Esophagus squamous epithelium (tissue), 5 donors: ENCODE results near the gene PRIMPOL. TPM values are rescaled to one million over a fixed set of nuclear protein-coding genes. Genes with fewer than 3 reads are reported as not detected.

ENCODE experiments used
- DNase-seq: peaks from one replicate; lab custom pipeline; 2025; lab: John Stamatoyannopoulos, UW
- H3K27ac ChIP-seq, 4 donors: fragments of 200-600 bp; sonication (generic); one replicate each; pipeline ENCODE4 v1.5.1; 2016 to 2019; ENCODE audit warnings: mild to moderate bottlenecking in 1 of 4
- H3K27me3 ChIP-seq, 4 donors: fragments of 200-600 bp; sonication (generic); 1 replicate in 3 of 4; 2 replicates in 1 of 4; pipeline versions ENCODE4 v1.5.1 to v1.6.0; 2017 to 2021; ENCODE audit warnings: antibody characterized with exemption in 1 of 4
- H3K36me3 ChIP-seq, 3 donors: fragments of 200-600 bp; sonication (generic); one replicate each; pipeline ENCODE4 v1.5.1; 2016 to 2019
- H3K4me1 ChIP-seq, 3 donors: fragments of 200-600 bp; sonication (generic); one replicate each; pipeline ENCODE4 v1.5.1; 2017 to 2019
- H3K4me3 ChIP-seq, 4 donors: fragments of 200-600 bp; sonication (generic); 1 replicate in 3 of 4; 2 replicates in 1 of 4; pipeline ENCODE4 v1.5.1; 2016 to 2019; ENCODE audit warnings: mild to moderate bottlenecking in 2 of 4, moderate library complexity in 1 of 4
- H3K9me3 ChIP-seq, 3 donors: fragments of 200-600 bp; sonication (generic); one replicate each; pipeline ENCODE4 v1.5.1; 2016 to 2019
- CTCF ChIP-seq, 6 experiments: fragments of 450-650 bp in 4 of 6; fragments of 200-600 bp in 2 of 6; sonication (generic) in 2 of 6; IDR thresholded peaks; one replicate each; pipeline ENCODE4 v1.5.1; 2016 to 2019; ENCODE audit warnings: antibody characterized with exemption in 6 of 6, mild to moderate bottlenecking in 4 of 6, moderate library complexity in 4 of 6
- POLR2A ChIP-seq, 4 donors: fragments of 450-650 bp; IDR thresholded peaks; one replicate each; pipeline ENCODE4 v1.6.1; 2017; ENCODE audit warnings: antibody characterized with exemption in 4 of 4, mild to moderate bottlenecking in 4 of 4, moderate library complexity in 3 of 4
- WGBS, 2 donors: methylation state at CpG; one replicate each; pipeline ENCODE4 v1.1.5; 2018; 5-methylcytosine and 5-hydroxymethylcytosine counted together
- intact Hi-C: fragments of 100-400 bp; cut with DNase I; formaldehyde crosslinking; loops from one replicate; pipeline ENCODE4 v1.15.0; 2022
- total RNA-seq, 4 donors: library from RNA; depleted of rRNA; stranded (reverse); fragments of >200 nt; gene quantifications; one replicate each; pipeline ENCODE4 v1.1.0, GENCODE V29; 2016
- donor health status: DM: yes; HTN: yes; CAD: no.

The PRIMPOL gene
- total RNA-seq, 4 donors from 2014 or later: 4.5 to 15.6 (median 10.8) TPM

GRCh38 chr4:184660978-184661377, 11.4 kb downstream of the PRIMPOL start:
- Histone ChIP-seq H3K27me3 (no peaks in the 10 kb centered on the region), H3K4me1 (no peaks in the 10 kb centered on the region), H3K27ac (no peak overlapping the region), H3K9me3 (no peaks in the 10 kb centered on the region), H3K4me3 (no peak overlapping the region), H3K36me3 (peaks cover 0 to 49% (median 0%) of the 10 kb centered on the region in 3 donors)
- intact Hi-C loops: no loop called here
- DNase-seq: no peak
- TF ChIP-seq CTCF (IDR thresholded peaks at IDR 0.05) (no peak), POLR2A (IDR thresholded peaks at IDR 0.05) (no peak)

- intact Hi-C loops: no loop called here
- Histone ChIP-seq H3K9me3 (no peaks in the 10 kb centered on the region), H3K27me3 (no peaks in the 10 kb centered on the region), H3K4me1 (no peaks in the 10 kb centered on the region), H3K27ac (no peak overlapping the region), H3K4me3 (no peak overlapping the region), H3K36me3 (peaks cover 0 to 52% (median 4%) of the 10 kb centered on the region in 3 donors)
- WGBS, 2 donors: 63 to 73% methylated on average over 1 of the region's 1 CpG
- no peak for DNase-seq
- TF ChIP-seq CTCF (IDR thresholded peaks at IDR 0.05) (no peak), POLR2A (IDR thresholded peaks at IDR 0.05) (no peak)
Observed at GRCh38 chr4:184662236-184662635, 12.7 kb downstream of the PRIMPOL start.

GRCh38 chr4:184664445-184665210, 15.1 kb downstream of the PRIMPOL start:
- DNase-seq: no peak
- no peaks in the 10 kb centered on the region for H3K9me3 ChIP-seq
- intact Hi-C loops: no loop called here
- no peak overlapping the region for H3K4me3 ChIP-seq
- no peak for TF ChIP-seq CTCF (IDR thresholded peaks at IDR 0.05)
- TF ChIP-seq POLR2A (IDR thresholded peaks at IDR 0.05): no peak
- peaks cover 0 to 55% (median 4%) of the 10 kb centered on the region in 3 donors for H3K36me3 ChIP-seq
- H3K27ac ChIP-seq: no peak overlapping the region
- H3K4me1 ChIP-seq: peaks cover 0 to 13% (median 0%) of the 10 kb centered on the region in 3 donors
- WGBS, 2 donors: 67 to 70% methylated on average over 6 of the region's 6 CpGs
- no peaks in the 10 kb centered on the region for H3K27me3 ChIP-seq

GRCh38 chr4:184666670-184667069, 17.1 kb downstream of the PRIMPOL start:
- Histone ChIP-seq H3K36me3 (peaks cover 0 to 53% (median 4%) of the 10 kb centered on the region in 3 donors), H3K4me1 (peaks cover 0 to 26% (median 0%) of the 10 kb centered on the region in 3 donors), H3K27me3 (no peaks in the 10 kb centered on the region), H3K27ac (no peak overlapping the region), H3K9me3 (no peaks in the 10 kb centered on the region), H3K4me3 (no peak overlapping the region)
- no peak for DNase-seq
- 81 to 86% methylated on average over 5 to 6 of the region's 6 CpGs for WGBS, 2 donors
- intact Hi-C loops: no loop called here
- TF ChIP-seq POLR2A (IDR thresholded peaks at IDR 0.05) (no peak), CTCF (IDR thresholded peaks at IDR 0.05) (no peak)

- peaks cover 0 to 64% (median 11%) of the 10 kb centered on the region in 3 donors for H3K36me3 ChIP-seq
Observed at GRCh38 chr4:184668096-184668495, 18.6 kb downstream of the PRIMPOL start.

More at GRCh38 chr4:184668096-184668495, 18.6 kb downstream of the PRIMPOL start:
- no peak for DNase-seq
- TF ChIP-seq POLR2A (IDR thresholded peaks at IDR 0.05) (no peak), CTCF (IDR thresholded peaks at IDR 0.05) (no peak)
- intact Hi-C loops: no loop called here
- peak overlapping the region in 2 of 4 donors; percentile 16 to 44 for H3K27ac ChIP-seq
- H3K4me3 ChIP-seq: no peak overlapping the region
- 88 to 93% methylated on average over 7 to 9 of the region's 9 CpGs for WGBS, 2 donors
- H3K9me3 ChIP-seq: no peaks in the 10 kb centered on the region
- H3K4me1 ChIP-seq: peaks cover 0 to 28% (median 0%) of the 10 kb centered on the region in 3 donors
- no peaks in the 10 kb centered on the region for H3K27me3 ChIP-seq
